ENCODE measurements around the gene COX6A2.
A peak's percentile ranks its signal among the peaks of the same experiment; 100 is the strongest.
"Not testable (repeated sequence)": the region's sequence is repeated elsewhere in the genome, so short reads cannot be mapped to it uniquely, and the experiment has no call there.

Gene COX6A2

GRCh38 chr16:31436221-31437045 lies 8.3 kb upstream of the COX6A2 start:
- DNase-seq: no peak

GRCh38 chr16:31435341-31436220 lies 7.4 kb upstream of the COX6A2 start:
- no peak for DNase-seq

- DNase-seq: no peak
Observed at GRCh38 chr16:31430380-31431052, 2.4 kb upstream of the COX6A2 start.

- no peak for DNase-seq
Observed at GRCh38 chr16:31429796-31430195, 1.6 kb upstream of the COX6A2 start.

- DNase-seq: no peak
Observed at GRCh38 chr16:31429314-31429713, 1.2 kb upstream of the COX6A2 start.

GRCh38 chr16:31428638-31429247 lies 583 bp upstream of the COX6A2 start:
- no peak for DNase-seq

GRCh38 chr16:31427441-31428278 lies 500 bp downstream of the COX6A2 start:
- DNase-seq: peak; percentile 68

GRCh38 chr16:31423801-31424200 lies 4.4 kb downstream of the COX6A2 start:
- DNase-seq: no peak

- DNase-seq: no peak
Observed at GRCh38 chr16:31423241-31423640, 4.9 kb downstream of the COX6A2 start.

GRCh38 chr16:31421587-31421986 lies 6.6 kb downstream of the COX6A2 start:
- DNase-seq: no peak

- no peak for DNase-seq
Observed at GRCh38 chr16:31420037-31420436, 8.1 kb downstream of the COX6A2 start.

- DNase-seq: no peak
Observed at GRCh38 chr16:31417916-31418315, 10.2 kb downstream of the COX6A2 start.

GRCh38 chr16:31417036-31417435 lies 11.1 kb downstream of the COX6A2 start:
- not testable (repeated sequence) for DNase-seq

GRCh38 chr16:31416371-31416770 lies 11.8 kb downstream of the COX6A2 start:
- no peak for DNase-seq

GRCh38 chr16:31414706-31415105 lies 13.5 kb downstream of the COX6A2 start:
- no peak for DNase-seq

GRCh38 chr16:31413943-31414342 lies 14.2 kb downstream of the COX6A2 start:
- DNase-seq: no peak

- no peak for DNase-seq
Observed at GRCh38 chr16:31413381-31413780, 14.8 kb downstream of the COX6A2 start.

GRCh38 chr16:31412750-31413149 lies 15.4 kb downstream of the COX6A2 start:
- DNase-seq: no peak

GRCh38 chr16:31411024-31411844 lies 16.9 kb downstream of the COX6A2 start:
- DNase-seq: no peak

GRCh38 chr16:31410082-31410481 lies 18.1 kb downstream of the COX6A2 start:
- no peak for DNase-seq

GRCh38 chr16:31409433-31409832 lies 18.7 kb downstream of the COX6A2 start:
- DNase-seq: no peak

Data from stimulated activated CD4-positive, alpha-beta T cell treated with anti-CD3 and anti-CD28 coated beads, Interleukin-12 subunit alpha, Interleukin-12 subunit beta, amount 100 ng/mL, for 4 hours (primary cell).